OCI-LY1 (cell line): ENCODE results near the gene RTL1.

Source experiments
- H2AFZ ChIP-seq: fragments of 200-600 bp; sonication (generic), shearing (Covaris generic); 2 replicates; pipeline ENCODE4 v1.6.0; 2014; ENCODE audit warnings: antibody characterized with exemption, mild to moderate bottlenecking, low read length
- H3F3A ChIP-seq: fragments of 200-600 bp; sonication (generic), shearing (Covaris generic); 2 replicates; pipeline ENCODE4 v1.6.0; 2014; ENCODE audit warnings: mild to moderate bottlenecking, antibody characterized with exemption, low read length, moderate library complexity; ENCODE audit not compliant: insufficient read depth
- H3K27ac ChIP-seq: fragments of 200-600 bp; sonication (generic); 2 replicates; pipeline ENCODE4 v1.5.1; 2014; ENCODE audit warnings: low read length, mixed run types, mild to moderate bottlenecking, low read depth; ENCODE audit not compliant: poor library complexity, severe bottlenecking
- H3K27me3 ChIP-seq: fragments of 200-600 bp; sonication (generic); 2 replicates; pipeline ENCODE4 v1.6.0; 2014; ENCODE audit warnings: antibody characterized with exemption, mild to moderate bottlenecking, low read length, moderate library complexity; ENCODE audit not compliant: insufficient read depth
- H3K36me3 ChIP-seq: fragments of 200-600 bp; sonication (generic); 2 replicates; pipeline ENCODE4 v1.6.1; 2014; ENCODE audit warnings: mild to moderate bottlenecking, antibody characterized with exemption, low read length, moderate library complexity, mixed read lengths; ENCODE audit not compliant: insufficient read depth
- H3K4me1 ChIP-seq: fragments of 200-600 bp; sonication (generic); 2 replicates; pipeline ENCODE4 v1.5.1; 2014; ENCODE audit warnings: mild to moderate bottlenecking, low read length, moderate library complexity; ENCODE audit not compliant: insufficient read depth, severe bottlenecking
- H3K4me2 ChIP-seq: fragments of 200-600 bp; sonication (generic), shearing (Covaris generic); 2 replicates; pipeline ENCODE4 v1.6.1; 2014; ENCODE audit warnings: low read length
- H3K4me3 ChIP-seq: fragments of 200-600 bp; sonication (generic); 2 replicates; pipeline ENCODE4 v1.5.1; 2014; ENCODE audit warnings: low read length, low read depth, mild to moderate bottlenecking, mixed read lengths; ENCODE audit not compliant: poor library complexity, severe bottlenecking
- H3K79me2 ChIP-seq: fragments of 200-600 bp; shearing (Covaris generic); 2 replicates; pipeline ENCODE4 v1.6.1; 2016; ENCODE audit warnings: mixed run types, low read length, mixed read lengths; ENCODE audit not compliant: insufficient read depth
- H3K9ac ChIP-seq: fragments of 200-600 bp; sonication (generic), shearing (Covaris generic); 2 replicates; pipeline ENCODE4 v1.6.1; 2014; ENCODE audit warnings: mild to moderate bottlenecking, low read length, mixed read lengths
- H3K9me2 ChIP-seq: fragments of 200-600 bp; sonication (generic), shearing (Covaris generic); 2 replicates; pipeline ENCODE4 v1.6.1; 2014; ENCODE audit warnings: low read depth, mild to moderate bottlenecking, low read length, mixed read lengths
- H3K9me3 ChIP-seq: fragments of 200-600 bp; shearing (Covaris generic); 2 replicates; pipeline ENCODE4 v1.6.1; 2014; ENCODE audit warnings: low read length, mixed read lengths
- H4K20me1 ChIP-seq: fragments of 200-600 bp; sonication (generic), shearing (Covaris generic); 2 replicates; pipeline ENCODE4 v1.6.0; 2016; ENCODE audit warnings: mild to moderate bottlenecking, low read length; ENCODE audit not compliant: insufficient read depth
- EZH2 ChIP-seq: fragments of 200-600 bp; sonication (generic), shearing (Covaris generic); IDR thresholded peaks from 2 replicates; pipeline ENCODE4 v1.8.0; 2017; ENCODE audit warnings: borderline replicate concordance, mixed run types, mild to moderate bottlenecking, antibody characterized with exemption, low read length, moderate library complexity, mixed read lengths
- TF ChIP-seq, protein P1 (sequence below): fragments of 200-600 bp; sonication (generic), shearing (Covaris generic); IDR thresholded peaks from 2 replicates; pipeline ENCODE4 v1.5.1; 2017; ENCODE audit warnings: mild to moderate bottlenecking, antibody characterized with exemption, low read length, moderate library complexity, mixed read lengths

The RTL1 gene

DNA sequence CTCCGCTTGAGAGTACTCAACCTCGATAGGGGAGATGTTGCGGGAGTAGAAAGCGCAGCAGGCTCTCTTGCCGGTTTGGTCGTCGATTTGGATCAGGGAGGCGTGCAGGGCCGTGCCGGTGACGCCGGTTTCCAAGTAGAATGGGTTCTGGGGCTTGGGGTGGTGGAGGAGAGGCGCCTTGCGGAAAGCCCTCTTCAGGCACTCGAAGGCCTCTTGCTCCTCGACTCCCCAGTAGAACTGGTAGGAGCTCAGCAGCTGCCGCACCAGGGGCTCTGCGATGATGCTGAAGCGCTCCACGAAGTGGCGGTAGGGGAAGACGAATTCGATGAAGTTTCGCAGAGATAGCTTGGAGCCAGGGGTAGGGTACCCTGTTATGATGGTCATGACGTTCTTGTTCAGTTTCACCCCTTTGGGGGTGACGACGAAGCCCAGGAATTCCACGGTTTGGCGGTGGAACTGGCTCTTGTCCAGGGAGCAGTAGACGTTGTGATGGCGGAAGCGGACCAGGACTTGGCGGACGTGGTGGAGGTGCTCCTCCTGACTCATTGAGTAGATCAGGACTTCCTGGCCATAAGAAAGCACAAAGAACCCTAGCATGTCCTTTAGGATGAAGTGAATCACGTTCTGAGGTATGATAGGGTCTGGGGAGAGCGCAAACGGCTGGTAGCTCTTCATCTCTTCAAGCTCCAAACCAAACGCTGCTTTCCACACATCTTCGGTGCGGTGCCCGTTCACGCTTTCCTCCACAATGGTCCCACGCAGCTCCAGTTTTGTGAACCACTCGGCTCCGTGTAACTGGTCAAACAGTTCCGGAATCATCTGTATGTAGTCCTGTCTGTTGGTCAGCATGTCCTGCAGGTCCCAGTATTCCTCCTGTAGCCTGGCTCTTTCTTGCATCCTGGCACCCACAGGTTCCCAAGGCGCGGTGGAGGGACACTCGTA, 21.2 kb downstream of the RTL1 start:
- no peak overlapping the region for H3K4me2 ChIP-seq
- no peaks in the 10 kb centered on the region for H3K36me3 ChIP-seq
- no peak overlapping the region for H3K9ac ChIP-seq
- H3K9me3 ChIP-seq, result no peaks in the 10 kb centered on the region
- H3K4me3 ChIP-seq, result no peak overlapping the region
- no peaks in the 10 kb centered on the region for H3K4me1 ChIP-seq
- no peaks in the 10 kb centered on the region for H3K9me2 ChIP-seq
- no peak overlapping the region for H2AFZ ChIP-seq
- H3F3A ChIP-seq, result no peaks in the 10 kb centered on the region
- H4K20me1 ChIP-seq, result no peaks in the 10 kb centered on the region
- H3K27me3 ChIP-seq, result no peaks in the 10 kb centered on the region; the same call in 1 of the 2 replicates
- H3K79me2 ChIP-seq, result no peaks in the 10 kb centered on the region
- no peak for TF ChIP-seq EZH2
- TF ChIP-seq, protein P1, sequence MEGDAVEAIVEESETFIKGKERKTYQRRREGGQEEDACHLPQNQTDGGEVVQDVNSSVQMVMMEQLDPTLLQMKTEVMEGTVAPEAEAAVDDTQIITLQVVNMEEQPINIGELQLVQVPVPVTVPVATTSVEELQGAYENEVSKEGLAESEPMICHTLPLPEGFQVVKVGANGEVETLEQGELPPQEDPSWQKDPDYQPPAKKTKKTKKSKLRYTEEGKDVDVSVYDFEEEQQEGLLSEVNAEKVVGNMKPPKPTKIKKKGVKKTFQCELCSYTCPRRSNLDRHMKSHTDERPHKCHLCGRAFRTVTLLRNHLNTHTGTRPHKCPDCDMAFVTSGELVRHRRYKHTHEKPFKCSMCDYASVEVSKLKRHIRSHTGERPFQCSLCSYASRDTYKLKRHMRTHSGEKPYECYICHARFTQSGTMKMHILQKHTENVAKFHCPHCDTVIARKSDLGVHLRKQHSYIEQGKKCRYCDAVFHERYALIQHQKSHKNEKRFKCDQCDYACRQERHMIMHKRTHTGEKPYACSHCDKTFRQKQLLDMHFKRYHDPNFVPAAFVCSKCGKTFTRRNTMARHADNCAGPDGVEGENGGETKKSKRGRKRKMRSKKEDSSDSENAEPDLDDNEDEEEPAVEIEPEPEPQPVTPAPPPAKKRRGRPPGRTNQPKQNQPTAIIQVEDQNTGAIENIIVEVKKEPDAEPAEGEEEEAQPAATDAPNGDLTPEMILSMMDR, result no peak
- no peak overlapping the region for H3K27ac ChIP-seq

DNA sequence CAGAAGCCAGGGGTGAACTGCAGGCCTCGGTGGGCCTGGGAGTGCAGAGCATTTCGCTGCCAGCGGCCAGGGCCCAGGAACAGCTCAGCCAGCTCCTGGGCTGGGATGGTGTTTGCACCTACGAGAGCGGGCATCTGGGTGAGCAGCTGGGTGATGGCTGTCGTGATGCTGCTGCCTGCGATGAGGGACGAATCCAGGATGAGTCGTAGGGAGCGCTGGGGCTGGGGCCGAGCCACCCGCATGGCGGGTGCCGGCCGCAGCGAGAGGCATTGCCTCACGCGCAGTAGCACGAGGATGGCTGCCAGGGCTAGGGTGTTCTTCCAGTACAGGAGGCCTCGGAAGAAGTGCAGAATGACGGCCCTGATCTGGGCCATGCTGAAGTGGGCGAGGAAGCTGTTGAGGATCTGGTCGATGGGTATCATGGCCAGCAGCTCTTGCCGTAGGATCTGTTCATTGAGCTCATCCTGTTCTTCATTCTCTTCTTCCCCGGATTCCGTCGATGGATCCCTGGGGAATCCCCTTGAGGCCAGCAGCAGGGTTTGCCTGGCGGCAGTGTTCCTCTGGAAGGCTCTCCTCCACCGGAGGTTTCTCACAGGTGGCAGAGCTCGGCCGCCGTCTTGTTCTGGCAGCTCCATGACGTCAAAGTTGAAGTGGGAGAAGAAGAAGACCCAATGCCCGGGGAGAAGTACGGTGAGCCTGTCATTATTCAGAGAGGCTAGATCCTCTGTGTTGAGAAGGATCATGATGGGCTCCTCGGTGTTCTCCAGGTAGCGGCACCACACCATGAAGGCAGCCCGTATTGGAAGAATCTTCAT, 22.1 kb downstream of the RTL1 start:
- Histone ChIP-seq H3F3A (no peaks in the 10 kb centered on the region), H4K20me1 (no peaks in the 10 kb centered on the region), H3K4me1 (no peaks in the 10 kb centered on the region), H3K4me2 (no peak overlapping the region), H3K9me3 (no peaks in the 10 kb centered on the region), H3K9ac (no peak overlapping the region), H3K4me3 (no peak overlapping the region), H3K27me3 (no peaks in the 10 kb centered on the region; the same call in 1 of the 2 replicates), H3K27ac (no peak overlapping the region), H3K9me2 (no peaks in the 10 kb centered on the region), H2AFZ (no peak overlapping the region), H3K79me2 (no peaks in the 10 kb centered on the region), H3K36me3 (no peaks in the 10 kb centered on the region)
- no peak for TF ChIP-seq EZH2
- TF ChIP-seq, protein P1, result no peak

DNA sequence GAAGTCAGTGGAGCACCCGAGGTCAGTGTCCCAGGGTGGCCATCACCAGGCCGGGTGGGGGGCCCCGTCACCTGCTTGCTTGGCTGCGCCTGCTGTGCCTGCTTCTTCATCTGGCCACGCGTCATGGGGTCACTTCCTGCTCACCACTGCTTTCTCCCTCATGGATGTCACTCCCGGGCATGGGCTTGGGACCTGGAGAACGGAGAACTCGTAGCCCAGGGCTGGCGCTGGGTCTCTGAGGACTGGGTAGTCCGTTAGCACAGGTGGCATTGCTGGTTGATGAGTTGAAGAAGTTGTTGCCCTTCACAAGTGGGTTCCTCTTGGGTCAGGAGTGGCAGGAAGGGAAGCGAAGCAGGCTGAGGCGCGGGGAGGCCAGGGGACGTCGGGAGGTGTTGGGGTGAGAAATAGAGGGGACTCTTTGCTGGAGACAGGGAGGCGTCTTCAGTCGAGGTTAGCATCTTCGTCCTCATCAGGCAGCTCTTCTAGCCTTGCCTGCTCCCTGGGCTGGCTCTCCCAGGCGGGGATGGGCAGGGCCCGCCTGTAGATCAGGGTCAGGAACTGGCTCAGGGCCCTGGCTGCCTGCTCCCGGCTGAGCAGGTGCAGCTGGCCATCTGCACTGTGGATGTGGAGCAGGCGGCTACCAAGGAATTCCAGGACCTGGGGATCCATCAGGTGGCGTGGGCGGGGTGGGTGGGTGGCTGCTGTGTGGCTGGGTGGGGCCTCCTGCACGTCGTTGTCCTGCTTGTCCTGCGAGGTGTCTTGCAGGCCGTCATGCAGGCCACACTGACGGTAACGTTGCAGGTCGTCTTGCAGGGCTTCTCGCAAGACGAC, 23.0 kb downstream of the RTL1 start:
- no peak for TF ChIP-seq EZH2
- TF ChIP-seq, protein P1, result no peak
- Histone ChIP-seq H3K79me2 (no peaks in the 10 kb centered on the region), H3K9ac (no peak overlapping the region), H3K4me2 (no peak overlapping the region), H3K4me1 (no peaks in the 10 kb centered on the region), H3K9me3 (no peaks in the 10 kb centered on the region), H3K27me3 (no peaks in the 10 kb centered on the region; the same call in 1 of the 2 replicates), H3K9me2 (no peaks in the 10 kb centered on the region), H3K4me3 (no peak overlapping the region), H2AFZ (no peak overlapping the region), H4K20me1 (no peaks in the 10 kb centered on the region), H3K36me3 (no peaks in the 10 kb centered on the region), H3F3A (no peaks in the 10 kb centered on the region), H3K27ac (no peak overlapping the region)
